NOMO-1 treated with dmso at 0.1 percent for 144 hours (cell line): ENCODE results near the gene AP5S1.
"Not testable (repeated sequence)": the region's sequence is repeated elsewhere in the genome, so short reads cannot be mapped to it uniquely, and the experiment has no call there.

Experiments
- DNase-seq: peaks from one replicate; lab custom pipeline; 2025; ENCODE audit not compliant: unreplicated experiment; lab: John Stamatoyannopoulos, UW

The AP5S1 gene

DNA sequence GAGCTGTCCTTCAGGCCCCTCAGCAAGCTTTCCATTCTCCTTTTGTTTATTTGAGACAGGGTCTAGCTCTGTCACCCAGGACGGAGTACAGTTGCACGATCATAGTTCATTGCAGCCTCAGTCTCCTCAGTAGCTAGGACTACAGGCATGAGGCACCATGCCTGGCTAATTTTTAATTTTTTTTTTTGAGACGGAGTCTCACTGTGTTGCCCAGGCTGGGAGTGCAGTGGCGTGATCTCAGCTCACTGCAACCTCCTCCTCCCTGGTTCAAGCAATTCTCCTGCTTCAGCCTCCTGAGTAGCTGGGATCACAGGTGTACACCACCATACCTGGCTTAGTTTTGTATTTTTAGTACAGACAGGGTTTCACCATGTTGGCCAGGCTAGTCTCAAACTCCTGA is 31.1 kb upstream of the AP5S1 start:
- not testable (repeated sequence) for DNase-seq

DNA sequence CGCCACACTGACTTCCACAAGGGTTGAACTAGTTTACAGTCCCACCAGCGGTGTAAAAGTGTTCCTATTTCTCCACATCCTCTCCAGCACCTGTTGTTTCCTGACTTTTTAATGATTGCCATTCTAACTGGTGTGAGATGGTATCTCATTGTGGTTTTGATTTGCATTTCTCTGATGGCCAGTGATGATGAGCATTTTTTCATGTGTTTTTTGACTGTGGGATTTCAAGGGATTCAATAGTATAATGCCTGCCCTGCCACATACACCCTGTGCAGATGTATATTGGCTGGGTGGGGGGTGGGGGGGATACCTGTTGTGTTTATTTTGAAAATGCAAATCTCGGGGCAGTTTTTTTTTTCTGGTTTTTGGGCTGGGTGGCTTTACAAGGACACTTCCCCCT is 26.2 kb upstream of the AP5S1 start:
- DNase-seq: not testable (repeated sequence)

DNA sequence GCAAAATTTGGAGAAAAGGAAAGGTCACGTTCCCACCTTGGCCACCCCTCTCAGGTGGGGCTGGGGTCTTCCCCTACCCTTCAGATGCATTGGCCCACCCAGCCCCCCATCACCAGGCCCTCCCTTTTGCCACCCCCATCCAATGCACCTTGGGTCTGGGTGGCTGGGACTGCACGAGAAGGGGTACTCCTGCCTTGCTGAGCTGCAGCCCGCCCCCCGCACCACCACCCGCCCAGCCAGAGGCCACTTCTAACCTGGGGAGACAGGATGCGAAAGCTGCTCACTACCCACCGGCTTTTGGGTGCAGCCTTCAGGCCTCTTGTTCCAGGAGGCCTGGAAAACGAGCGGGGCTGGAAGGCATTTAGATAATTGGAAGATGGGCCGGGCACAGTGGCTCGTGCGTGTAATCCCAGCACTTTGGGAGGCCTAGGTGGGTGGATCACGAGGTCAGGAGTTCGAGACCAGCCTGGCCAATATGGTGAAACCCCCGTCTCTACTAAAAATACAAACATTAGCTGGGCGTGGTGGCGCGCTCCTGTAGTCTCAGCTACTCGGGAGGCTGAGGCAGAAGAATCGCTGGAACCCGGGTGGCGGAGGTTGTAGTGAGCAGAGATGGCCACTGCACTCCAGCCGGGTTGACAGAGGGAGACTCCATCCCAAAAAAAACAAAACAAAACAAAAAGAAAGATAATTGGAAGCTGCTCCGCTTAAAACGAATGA is 25.5 kb upstream of the AP5S1 start:
- DNase-seq: no peak

DNA sequence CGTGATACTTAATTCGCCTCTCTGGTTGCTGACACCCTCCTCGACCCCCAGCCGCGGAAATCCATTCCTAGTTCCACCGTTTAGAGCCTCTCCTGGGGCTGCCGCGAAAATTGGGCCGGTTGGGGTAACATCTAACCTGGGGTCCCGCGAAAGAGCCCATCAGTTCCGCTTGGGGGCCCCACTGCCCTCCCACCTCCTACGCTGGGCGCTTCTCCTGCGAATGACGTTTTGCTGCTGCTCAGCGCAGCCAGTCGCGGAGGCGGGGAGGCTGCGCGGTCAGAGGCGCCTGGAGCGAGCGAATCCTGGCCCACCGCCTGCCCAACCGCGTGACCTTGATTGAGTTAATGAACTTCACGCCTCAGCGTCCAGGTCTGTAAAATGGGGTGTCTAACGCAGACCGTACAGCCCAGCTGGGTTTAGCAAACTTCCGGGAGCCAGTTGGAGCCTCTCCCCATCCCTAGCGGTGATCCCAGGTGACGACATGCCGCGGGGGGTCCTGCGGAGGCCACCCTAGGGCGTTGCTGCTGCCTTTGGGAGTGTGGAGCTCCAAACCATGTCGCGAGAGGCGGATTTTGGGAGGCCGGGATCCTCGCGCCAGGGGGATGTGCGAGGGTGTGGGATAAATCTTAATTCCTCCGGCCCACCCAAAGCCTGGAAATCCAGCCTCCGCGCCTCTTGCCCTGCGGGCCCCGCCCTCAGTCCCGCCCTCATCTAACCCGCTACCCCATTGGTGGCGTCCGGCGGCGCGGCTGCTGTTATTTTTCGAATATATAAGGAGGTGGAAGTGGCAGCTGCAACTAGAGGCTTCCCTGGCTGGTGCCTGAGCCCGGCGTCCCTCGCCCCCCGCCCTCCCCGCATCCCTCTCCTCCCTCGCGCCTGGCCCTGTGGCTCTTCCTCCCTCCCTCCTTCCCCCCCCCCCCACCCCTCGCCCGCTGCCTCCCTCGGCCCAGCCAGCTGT is 24.6 kb upstream of the AP5S1 start, which contains the start of gene CDC25B:
Gene CDC25B, plus strand, starts transcription at position 800 of the 958 bp plus-strand sequence. CDS start 222 bp downstream, outside the sequence.
- peak; percentile 71 for DNase-seq

DNA sequence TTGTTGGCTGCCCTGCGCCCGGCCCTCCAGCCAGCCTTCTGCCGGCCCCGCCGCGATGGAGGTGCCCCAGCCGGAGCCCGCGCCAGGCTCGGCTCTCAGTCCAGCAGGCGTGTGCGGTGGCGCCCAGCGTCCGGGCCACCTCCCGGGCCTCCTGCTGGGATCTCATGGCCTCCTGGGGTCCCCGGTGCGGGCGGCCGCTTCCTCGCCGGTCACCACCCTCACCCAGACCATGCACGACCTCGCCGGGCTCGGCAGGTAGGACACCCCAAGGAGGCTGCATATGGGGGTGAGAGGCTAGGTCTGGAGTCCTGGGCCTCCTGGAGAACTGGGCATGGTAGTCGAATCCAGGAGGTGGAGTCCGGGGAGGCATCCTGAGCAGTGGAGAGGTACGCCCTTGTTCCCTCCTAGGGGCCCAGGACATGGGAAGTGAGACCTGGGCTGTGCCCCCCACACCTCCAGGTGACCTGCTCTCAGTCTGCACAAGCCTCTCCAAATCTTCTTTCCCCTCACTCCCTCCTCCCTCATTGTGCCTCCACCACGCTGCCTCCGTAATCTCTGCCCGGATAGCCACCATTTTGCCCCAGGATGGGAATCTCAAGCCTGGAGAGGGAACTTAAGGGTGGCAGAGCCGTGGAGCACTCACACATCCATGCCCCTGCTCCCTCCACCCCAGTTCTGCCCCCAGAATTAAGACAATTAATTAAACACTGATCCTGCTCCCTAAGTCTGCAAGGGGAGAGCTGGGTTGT is 23.7 kb upstream of the AP5S1 start:
- DNase-seq: no peak

DNA sequence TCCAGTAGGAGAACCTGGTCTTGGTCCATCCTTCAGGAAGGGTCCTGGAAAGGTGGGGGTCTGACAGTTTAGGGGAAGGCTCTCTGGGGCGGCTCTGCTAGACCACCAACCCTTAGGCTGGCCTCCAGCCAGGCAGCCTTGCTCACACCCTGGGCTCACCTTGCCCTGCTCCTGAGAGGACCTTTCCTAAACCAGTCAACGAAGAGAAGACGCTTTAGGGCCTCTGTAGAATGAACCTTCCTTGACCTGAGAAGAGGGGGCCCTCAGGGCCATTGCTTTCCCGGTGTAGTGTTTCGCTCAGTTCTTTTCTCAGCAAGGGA is 23.2 kb upstream of the AP5S1 start:
- no peak for DNase-seq

DNA sequence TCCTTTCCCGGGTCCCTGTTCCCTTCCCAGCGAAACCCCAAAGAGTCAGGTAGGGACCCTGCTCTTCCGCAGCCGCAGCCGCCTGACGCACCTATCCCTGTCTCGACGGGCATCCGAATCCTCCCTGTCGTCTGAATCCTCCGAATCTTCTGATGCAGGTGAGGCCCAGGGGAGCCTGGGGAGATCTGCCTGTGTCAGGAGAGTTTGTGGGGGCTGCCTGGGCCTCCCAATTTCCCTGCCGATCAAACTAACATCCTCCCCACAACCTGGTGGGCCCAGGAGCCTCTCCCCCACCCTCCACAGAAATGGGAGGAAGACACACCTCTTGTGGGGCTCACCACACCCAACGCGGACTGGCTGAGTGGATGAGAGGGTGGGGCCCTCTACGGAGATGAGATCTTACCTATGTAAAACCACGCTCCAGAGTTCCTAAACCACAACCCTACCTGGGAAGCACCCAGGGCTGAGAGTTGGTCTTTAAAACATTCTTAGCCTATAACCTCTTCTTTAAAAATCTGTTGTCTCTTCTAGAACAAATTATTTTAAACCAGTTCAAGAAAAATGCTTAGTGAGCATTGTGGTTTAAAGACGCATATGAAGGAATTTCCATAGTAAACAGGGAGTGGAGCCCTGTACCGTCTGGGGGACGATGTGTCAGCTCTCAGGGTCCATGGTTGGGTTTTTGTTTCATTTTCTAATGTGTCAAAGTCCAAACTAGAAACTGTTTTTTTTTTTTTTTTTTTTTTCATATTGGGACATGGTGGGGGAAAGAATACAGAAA is 22.6 kb upstream of the AP5S1 start:
- no peak for DNase-seq

DNA sequence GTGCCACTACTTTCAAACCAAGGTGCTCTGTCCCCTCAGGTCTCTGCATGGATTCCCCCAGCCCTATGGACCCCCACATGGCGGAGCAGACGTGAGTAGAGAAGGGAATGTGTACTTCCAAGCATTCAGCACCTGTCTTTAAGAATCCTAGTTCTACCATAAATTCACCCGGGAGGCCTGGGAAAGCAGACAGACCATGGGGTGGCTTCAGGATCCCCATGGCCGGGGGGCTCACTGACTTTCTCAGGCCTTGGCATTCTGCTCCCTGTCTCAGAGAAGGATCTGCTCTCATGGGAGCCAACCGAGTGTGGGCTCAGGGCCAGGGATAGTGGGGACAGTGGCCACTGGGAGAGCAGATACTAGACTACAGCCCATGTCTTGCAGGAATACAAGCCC is 22.0 kb upstream of the AP5S1 start:
- no peak for DNase-seq

DNA sequence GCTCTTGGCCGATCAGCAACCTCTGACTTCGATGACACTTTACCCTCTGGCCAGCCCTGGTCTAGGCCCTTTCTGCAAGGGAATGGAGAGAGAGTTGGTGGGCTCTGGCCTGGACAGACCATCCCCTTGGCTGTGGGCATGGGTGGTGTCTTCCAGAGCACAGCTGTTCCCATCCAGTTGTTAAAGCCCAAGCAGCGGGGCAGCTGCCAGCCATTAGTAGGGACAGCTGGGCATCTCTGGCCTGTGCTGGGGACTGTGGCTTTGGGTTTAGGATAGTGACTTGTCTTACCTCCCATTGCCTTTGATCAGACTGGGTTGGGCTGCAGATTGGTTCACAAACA is 21.5 kb upstream of the AP5S1 start:
- no peak for DNase-seq

DNA sequence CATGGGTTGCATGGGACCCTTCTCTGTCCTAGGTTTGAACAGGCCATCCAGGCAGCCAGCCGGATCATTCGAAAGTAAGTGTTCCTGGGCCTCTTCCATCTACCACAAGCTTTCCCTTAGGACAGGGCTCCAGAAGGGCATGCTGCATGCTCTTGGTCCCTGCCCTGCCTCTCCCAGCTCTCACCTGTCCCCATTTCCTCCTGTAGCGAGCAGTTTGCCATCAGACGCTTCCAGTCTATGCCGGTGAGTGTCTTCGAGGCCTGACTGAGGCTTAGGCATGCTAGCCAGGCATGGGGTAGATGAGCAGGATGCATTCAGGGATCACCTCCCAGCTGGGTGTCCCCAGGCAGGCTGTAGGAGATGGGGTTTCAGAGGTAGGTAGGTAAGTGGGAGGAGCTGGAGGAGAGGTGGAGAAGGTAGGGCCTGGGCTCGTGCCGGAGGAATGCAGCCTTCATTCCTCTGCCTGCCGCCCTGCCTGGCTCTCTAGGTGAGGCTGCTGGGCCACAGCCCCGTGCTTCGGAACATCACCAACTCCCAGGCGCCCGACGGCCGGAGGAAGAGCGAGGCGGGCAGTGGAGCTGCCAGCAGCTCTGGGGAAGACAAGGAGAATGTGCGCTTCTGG is 20.0 kb upstream of the AP5S1 start:
- DNase-seq: no peak

DNA sequence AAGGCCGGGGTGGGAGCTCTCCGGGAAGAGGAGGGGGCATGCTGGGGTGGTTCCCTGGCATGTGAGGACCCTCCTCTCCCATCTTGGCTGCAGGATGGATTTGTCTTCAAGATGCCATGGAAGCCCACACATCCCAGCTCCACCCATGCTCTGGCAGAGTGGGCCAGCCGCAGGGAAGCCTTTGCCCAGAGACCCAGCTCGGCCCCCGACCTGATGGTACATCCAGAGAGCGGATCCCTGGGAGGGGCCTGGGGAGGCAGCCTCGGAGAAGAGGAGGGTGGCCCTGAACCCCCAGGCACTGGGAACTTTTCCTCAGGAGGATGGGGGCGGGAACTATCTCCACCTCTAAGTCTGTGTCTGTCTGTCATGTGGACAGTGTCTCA is 19.5 kb upstream of the AP5S1 start:
- no peak for DNase-seq

DNA sequence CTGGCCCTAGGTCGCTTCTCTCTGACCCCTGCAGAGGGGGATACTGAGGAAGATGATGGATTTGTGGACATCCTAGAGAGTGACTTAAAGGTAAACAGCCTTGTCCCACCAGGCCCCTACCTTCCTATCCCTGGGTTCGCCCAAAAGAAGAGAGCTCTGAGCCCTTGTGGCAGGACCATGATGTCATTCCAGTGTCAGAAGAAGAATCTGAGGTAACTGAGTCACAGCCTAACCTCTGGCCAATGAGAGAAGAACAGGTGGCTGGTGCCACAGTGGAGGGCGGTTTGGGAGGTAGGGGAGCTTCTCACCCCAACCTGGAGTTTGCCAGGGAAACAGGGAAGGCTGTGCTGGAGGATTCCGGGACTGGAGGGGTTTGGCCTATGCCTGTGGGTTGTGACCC is 19.0 kb upstream of the AP5S1 start:
- DNase-seq: no peak

DNA sequence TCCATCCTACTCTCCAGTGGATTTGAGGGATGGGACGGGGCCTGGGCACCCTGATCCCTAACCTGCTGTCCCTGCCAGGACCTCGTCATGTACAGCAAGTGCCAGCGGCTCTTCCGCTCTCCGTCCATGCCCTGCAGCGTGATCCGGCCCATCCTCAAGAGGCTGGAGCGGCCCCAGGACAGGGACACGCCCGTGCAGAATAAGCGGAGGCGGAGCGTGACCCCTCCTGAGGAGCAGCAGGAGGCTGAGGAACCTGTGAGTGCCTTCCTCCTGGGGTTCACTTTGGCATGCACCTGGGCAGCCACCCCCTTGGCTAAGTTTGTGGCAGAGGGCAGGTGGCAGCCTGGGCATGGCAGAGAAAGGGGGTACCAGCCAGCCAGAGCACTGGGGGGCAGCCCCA is 18.5 kb upstream of the AP5S1 start:
- no peak for DNase-seq

DNA sequence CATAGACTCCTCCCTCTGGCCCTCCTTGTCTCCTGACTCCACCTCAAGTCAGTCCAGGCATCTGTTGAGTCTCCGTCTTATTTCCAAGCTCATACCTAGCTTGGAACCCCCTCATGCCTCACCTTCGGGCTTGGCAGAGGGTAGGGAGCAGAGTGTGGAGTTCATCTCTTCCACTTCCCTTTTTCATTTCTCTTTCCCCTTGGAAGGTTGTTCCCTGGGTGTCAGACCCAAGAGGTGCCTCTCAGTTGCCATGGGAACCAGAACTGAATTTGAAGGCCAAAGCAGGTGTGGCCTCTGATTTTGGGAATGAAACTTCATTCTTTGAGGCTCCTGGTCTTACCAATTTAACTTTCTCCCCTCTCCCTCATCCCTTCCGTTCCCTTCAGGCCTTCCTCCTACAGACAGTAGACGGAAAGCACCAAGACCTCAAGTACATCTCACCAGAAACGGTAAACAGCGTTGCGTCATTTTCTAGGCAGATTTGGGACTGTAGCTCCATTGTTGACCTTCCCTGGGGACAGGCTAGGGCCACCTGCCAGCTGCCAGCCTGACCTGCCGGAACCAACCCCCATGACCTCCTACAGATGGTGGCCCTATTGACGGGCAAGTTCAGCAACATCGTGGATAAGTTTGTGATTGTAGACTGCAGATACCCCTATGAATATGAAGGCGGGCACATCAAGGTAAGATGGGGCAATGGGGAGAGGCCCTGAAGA is 17.7 kb upstream of the AP5S1 start:
- no peak for DNase-seq

DNA sequence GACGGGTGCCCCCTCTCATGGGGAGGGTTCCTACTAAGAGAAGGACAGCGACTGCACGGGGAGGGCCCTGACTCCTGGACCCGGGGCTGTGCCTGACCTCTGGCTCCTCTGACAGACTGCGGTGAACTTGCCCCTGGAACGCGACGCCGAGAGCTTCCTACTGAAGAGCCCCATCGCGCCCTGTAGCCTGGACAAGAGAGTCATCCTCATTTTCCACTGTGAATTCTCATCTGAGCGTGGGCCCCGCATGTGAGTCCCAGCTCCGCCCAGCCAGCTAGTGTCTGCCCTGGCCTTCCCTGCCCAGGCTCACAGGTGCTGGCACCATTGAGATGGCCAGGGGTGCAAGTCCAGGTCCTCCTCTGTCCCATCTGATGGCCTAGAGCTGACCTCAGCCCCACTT is 17.1 kb upstream of the AP5S1 start:
- no peak for DNase-seq

DNA sequence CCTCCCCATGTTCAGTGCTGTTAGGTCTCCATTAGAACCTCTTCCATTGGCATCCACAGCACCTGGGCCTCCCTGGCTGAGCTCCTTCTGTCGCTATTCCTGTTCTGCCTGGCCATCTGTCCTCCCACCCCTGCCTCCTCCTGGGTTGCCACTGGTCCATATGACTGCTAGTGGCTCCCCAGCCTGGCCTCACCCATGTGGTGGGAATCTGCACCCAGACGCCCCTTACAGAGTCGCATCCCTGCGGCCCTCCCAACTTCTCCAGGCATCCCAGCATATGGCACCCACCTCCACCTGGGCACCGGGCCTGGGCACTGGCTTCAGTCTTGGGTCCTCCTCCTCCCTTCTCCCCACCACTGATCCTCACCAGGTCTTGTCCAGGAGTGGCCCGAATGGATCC is 16.5 kb upstream of the AP5S1 start:
- no peak for DNase-seq

DNA sequence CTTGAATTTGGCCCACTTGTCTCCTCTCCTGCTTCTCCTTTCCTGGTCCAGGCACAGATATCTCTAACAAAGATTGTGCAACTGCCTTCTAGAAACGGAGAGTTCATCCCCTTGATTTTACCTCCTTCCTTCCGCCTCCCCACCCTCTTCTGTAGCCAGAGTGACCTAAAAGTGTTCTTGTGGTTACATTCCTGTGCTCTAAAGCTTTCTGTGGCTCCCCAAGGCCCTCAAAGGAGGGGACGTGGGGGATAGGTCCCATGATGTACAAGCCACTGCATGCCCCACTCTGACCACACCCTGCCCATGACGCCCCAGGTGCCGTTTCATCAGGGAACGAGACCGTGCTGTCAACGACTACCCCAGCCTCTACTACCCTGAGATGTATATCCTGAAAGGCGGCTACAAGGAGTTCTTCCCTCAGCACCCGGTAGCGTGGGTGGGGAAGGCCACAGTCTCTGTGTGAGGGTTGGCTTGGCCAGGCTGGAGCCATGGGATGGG is 16.0 kb upstream of the AP5S1 start:
- DNase-seq: peak; percentile 28

DNA sequence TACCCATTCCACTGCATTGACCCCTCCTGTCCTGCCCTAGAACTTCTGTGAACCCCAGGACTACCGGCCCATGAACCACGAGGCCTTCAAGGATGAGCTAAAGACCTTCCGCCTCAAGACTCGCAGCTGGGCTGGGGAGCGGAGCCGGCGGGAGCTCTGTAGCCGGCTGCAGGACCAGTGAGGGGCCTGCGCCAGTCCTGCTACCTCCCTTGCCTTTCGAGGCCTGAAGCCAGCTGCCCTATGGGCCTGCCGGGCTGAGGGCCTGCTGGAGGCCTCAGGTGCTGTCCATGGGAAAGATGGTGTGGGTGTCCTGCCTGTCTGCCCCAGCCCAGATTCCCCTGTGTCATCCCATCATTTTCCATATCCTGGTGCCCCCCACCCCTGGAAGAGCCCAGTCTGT is 15.6 kb upstream of the AP5S1 start:
- no peak for DNase-seq

DNA sequence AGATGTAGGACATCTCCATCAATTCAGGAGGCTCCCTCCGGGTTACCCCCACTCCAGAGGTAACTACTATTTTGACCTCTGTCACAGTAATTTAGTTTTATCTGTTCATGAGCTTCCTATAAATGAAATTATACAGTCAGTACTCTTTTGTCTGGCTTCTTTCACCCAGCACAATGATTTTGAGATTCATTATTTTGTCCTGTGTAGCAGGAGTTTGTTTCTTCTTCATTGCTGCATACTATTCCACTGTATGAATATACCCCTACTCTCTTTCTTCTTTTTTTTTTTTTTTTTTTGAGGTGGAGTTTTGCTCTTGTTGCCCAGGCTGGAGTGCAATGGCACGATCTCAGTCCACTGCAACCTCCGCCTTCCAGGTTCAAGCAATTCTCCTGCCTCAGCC is 11.8 kb upstream of the AP5S1 start:
- DNase-seq: no peak
